ENCODE data around the gene TANK. TPM values are rescaled to one million over a fixed set of nuclear protein-coding genes. Genes with fewer than 3 reads are reported as not detected.

TANK gene
- total RNA-seq, 1 donor from 2014 or later, result 30.1 TPM

DNA sequence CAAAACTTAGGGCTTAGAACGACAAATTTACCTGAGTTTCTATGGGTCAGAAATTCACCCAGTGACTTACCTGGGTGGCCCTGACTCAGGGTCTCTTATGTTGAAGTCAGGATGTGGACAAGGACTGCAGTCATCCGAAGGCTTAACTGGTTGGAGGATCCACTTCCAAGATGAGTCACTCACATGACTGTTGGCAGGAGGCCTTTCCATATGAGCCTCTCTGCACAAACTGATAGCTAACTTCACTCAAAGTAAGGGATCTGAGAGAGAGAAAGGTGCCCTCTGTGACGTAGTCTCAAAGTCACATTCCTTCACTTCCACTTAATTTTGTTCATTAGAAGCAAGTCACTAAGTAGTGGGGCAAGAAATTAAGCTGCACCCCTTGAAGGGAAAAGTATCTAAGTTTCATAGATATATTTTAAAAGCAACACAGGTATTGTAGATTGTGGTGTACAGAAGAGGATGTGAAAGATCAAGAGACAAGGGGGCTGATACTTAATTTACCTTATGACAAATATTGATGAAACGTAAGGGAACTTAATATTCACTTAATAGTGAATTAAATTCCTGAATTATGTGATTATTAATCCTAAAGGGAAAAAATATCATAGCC, 48.4 kb downstream of the TANK start:
- intact Hi-C loops (cut with DNase I), result no loop called here
- DNase-seq (ENCODE audit: low spot score), result no peak

DNA sequence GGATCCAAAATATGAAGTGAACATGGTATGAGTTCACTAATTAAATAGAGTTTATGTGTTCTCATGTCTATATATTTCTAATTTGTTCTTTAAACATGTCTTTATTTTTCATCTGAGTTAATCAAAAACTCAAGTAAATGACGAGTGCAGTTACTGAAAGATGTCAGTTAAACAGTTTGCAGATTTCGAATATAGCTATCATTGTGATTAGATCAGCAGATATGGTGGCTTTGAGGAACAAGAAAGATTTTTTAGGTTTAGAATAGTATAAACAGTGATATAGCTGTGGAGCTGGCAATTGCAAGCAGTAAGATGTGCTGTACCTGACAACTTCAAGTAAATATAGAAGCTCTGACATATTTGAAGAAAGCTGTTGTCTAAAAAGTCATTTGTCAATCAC, 49.7 kb downstream of the TANK start:
- intact Hi-C loops (cut with DNase I), result no loop called here
- no peak for DNase-seq (ENCODE audit: low spot score)

DNA sequence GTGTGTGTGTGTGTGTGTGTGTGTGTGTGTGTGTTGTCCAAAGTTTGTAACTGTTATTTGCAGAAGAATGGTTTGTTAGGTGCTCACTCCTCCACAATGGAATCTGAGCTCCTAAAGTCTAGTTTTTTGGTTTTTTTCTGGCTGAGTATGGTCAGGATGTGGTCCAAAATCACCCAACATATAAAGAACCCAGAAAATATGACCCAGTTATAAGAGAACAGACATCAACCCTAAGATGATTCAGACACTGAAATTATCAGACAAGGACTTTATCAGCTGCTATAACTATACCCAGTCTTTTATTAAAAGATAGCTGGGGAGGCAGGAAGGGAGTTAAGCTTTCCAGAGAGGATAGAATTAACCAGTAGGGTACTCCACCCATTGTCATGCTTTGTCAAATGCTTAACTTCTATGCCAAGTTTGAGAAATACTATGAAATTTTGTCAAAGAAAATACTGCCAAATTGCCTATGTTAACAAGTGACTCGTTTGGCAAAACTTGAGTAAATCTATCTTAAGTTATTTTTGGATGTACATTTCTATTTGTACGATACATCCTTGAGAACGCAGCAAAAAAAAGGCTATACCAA, 57.5 kb downstream of the TANK start:
- no peak for DNase-seq (ENCODE audit: low spot score)
- intact Hi-C loops (cut with DNase I), result no loop called here

DNA sequence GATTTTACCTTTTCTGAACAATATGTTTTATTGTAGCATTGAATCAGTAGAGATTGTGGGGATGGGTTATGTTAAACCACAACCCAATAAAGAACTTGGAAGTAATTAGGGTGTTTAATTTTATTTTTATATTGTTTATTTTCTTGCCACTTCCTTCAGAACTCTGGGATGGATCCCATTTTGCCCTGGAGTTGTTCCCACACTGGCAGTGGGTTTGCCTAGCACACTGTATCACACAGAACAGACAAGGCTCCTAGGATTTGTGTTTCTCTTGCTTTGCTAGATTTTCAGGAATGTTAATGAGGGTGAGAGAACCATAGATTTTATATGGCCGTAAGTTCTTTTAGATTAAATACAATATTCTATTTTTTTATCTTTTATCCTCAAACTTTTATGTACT, 59.0 kb downstream of the TANK start:
- intact Hi-C loops (cut with DNase I), result no loop called here
- no peak for DNase-seq (ENCODE audit: low spot score)

DNA sequence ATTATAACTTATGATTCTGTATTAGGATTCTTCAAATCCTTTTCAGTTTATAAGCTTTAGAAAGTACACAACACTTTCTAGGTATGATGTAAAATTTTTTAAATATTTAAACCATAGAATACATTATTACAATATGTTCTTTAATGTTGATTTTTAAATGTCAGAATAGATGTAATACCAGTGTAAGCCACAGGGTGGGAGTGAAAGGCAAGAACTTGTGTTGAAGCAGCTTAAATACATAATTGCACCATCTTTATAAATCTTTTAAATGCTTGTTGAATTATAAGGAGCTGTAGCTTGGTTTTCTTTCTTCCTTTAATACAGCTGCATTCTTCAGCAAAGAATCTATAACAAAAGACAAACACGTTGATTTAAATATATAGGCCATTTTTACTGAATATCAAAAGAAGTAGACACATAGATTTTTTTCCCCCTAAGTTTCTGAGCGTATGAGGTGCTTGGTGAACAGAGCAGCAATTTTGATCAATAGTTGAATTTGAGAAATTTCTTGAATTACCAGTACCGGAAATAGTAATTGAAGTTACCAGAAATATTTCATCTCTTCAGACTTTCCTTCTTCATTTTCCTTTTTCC, 63.0 kb downstream of the TANK start:
- no peak for DNase-seq (ENCODE audit: low spot score)
- intact Hi-C loops (cut with DNase I), result loop anchor here (2.0 kb wide), 1 partner anchor 50 kb away; no protein-coding TSS in a partner anchor

DNA sequence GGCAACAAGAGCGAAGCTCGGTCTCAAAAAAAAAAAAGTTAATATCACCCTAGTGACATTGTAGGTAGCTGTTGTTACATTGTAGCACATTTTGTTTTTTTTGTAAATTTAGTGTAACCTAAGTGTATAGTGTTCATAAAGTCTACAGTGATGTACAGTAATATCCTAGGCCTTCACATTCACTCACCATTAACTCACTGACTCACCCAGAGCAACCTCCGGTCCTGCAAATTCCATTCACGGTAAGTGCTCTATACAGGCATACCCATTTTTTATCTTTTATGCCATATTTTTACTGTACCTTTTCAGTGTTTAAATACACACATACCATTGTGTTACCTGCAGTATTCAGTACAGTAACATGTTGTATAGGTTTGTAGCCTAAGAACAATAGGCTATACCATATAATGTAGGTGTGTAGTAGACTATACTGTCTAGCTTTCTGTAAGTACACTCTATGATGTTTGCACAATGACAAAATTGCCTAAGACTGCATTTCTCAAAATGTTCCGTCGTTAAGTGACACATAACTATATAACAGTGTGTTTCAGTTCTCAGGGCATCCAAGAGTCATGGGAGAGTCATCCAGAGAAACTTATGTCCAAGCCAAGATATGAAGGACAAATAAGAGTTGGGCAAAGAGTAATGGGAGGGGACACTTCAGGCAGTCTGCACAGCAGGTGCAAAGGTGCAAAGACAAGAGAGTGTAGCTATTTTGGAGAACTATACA, 68.4 kb downstream of the TANK start:
- intact Hi-C loops (cut with DNase I), result no loop called here
- no peak for DNase-seq (ENCODE audit: low spot score)

DNA sequence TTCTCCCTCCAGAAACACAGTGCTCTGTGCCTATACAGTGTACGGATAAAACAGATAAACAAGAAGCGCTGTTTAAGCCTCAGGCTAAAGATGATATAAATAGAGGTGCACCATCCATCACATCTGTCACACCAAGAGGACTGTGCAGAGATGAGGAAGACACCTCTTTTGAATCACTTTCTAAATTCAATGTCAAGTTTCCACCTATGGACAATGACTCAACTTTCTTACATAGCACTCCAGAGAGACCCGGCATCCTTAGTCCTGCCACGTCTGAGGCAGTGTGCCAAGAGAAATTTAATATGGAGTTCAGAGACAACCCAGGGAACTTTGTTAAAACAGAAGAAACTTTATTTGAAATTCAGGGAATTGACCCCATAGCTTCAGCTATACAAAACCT, 70.7 kb downstream of the TANK start:
- DNase-seq (ENCODE audit: low spot score), result no peak
- intact Hi-C loops (cut with DNase I), result no loop called here

DNA sequence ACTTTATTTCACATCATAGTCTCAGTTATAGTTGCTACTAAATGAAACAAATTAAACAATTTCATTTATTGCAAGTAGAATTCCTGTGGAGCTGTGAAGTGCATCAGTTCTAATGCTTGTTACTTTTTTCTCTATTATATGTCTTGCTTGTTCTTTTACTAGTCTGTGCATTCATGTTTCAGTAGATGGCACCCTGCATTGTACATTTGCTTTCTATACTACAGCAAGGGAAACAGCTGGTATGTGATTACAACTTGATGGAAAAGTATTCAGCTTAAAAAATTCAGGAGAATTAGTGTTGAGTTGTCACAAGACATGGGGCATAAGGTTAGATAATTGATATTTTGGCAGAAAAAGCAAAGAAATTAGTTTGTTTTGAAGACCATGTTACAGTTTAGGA, 72.3 kb downstream of the TANK start:
- DNase-seq (ENCODE audit: low spot score), result no peak
- intact Hi-C loops (cut with DNase I), result no loop called here

DNA sequence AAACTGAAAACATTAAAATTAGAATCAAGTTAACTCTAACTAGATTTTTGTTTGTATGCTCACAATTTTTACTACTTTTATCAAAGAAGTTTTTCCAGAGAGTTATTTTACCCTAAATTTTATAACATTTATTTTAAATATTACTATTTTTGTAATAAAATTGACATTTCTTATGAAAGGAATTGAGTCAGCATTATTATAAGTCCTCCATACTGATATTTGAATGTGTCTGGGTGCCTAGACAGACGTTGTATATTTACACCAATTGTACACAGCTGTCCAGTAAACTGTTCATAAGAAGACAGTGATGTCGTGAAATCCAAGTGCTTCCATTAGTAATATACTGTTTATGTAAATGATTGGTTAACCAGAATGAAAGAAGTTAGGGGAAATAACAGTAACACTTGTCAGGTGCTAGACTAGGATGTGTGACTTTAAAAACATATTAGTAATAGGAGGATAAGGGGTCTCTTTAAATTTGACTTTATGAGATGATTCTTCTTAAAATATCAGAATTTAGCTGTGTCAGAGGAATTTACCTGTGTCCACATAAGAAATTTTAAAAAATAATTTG, 73.7 kb downstream of the TANK start:
- intact Hi-C loops (cut with DNase I), result no loop called here
- DNase-seq (ENCODE audit: low spot score), result no peak

DNA sequence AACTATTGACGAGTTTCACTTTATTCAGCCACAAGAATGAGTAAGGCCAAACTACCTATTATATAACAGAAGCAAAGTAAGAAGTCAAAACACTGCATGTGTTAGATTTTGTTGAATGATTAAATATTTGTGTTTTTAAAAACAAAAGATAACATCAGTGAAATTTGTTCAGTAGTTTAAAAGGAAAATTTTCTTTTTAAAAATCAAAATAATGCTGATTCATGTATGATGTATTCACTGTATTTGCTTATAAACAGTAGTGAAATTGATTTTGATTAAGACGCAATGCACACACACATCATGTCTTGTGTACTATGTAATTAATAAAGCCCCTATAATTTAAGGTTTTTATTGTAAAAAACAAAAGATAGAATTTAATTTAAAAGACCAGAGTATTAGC, 74.4 kb downstream of the TANK start:
- no peak for DNase-seq (ENCODE audit: low spot score)
- intact Hi-C loops (cut with DNase I), result no loop called here

DNA sequence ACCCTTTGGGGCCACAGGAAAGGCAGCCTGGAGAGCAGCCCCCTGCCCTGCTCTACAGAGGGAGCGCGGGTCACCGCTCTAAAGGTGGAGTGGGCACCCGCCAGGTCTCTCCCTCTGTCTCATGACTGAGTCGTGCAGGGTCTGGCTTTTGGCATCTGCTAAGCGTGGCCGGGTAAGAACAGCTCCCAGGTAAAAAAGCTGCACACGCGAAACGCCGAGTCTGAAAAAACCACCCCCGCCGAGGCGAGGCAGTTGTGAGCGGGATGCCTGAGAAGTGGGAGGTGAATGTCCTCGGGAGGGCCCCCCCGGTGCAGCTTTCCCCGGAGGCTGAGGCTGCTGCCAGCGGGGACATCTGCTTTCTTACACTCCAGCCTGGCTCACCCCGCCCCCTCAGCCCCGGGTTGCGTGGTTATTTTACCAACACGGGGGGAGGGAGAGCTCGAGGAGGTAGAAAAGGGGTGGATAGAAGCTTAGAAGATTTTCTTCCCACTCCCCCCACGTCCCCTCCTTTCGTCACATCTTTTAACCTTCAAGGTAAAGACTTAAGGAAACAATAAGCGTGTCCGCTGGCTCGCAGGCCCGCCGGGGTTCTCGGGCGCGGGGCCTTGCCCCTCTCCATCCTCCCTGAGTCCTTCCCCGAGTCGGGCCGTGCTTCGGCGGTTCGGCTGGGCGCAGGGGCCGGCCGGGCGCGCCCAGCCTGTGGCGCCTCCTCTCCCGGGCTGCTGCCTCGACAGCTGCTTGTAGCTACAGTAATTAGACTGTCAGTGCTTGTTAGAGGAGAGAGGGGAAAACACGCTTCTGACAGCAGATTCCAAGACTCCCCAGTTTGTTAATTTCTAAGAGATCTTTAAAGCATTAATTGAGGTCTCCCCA, 77.4 kb downstream of the TANK start:
- intact Hi-C loops (cut with DNase I), result no loop called here
- DNase-seq (ENCODE audit: low spot score), result no peak

DNA sequence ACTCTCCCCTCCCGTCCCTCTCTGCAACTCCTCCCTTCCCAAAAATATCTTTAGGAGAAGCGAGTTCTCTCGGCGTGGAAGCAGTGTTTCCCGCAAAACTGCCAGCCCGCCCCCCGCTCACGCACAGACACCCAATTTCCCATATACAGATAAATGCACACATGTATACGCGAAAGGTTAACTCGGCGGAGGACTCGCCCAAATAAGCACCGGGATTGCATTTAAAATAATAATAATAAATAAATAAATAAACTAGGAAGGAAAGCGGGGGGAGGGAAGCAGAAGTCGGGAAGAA, 78.0 kb downstream of the TANK start:
- DNase-seq (ENCODE audit: low spot score), result no peak
- intact Hi-C loops (cut with DNase I), result no loop called here

DNA sequence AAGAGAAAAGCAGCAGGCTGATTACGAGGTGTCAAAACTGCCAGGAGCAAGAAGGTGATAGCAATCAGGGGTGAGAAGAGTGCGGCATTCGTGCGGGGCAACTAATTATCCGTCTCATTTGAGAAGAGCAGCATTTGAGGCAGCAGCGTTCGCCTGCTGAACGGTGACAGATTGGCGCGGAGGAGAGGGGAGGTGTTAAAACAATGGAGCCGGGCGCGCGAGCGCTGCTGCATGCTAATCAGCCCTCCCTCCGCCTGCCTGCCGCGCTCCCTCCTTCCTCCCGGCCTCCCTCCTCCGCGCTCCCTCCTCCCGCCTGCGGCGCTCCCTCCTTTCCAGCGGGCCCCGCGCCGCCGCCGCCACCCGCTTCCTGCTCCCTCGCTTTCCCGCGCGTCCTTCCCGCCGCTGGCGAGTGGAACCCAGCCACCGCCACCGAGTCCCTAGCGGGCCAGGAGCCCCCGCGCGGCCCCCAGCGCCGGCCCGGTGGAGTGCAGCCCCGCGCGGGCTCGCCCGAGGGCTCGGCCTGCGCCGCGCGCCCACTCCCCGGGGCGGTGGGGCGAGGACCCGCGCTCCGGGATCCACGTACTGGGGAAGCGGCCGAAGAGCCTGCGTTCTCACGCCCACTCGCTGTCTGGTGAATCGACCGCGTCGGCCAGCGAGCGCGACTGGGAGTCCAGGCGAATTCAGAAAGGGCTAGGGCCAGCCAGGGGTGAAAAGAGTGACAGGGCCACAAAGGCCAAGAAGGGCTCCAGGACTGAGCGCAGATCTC, 78.5 kb downstream of the TANK start:
- intact Hi-C loops (cut with DNase I), result no loop called here

DNA sequence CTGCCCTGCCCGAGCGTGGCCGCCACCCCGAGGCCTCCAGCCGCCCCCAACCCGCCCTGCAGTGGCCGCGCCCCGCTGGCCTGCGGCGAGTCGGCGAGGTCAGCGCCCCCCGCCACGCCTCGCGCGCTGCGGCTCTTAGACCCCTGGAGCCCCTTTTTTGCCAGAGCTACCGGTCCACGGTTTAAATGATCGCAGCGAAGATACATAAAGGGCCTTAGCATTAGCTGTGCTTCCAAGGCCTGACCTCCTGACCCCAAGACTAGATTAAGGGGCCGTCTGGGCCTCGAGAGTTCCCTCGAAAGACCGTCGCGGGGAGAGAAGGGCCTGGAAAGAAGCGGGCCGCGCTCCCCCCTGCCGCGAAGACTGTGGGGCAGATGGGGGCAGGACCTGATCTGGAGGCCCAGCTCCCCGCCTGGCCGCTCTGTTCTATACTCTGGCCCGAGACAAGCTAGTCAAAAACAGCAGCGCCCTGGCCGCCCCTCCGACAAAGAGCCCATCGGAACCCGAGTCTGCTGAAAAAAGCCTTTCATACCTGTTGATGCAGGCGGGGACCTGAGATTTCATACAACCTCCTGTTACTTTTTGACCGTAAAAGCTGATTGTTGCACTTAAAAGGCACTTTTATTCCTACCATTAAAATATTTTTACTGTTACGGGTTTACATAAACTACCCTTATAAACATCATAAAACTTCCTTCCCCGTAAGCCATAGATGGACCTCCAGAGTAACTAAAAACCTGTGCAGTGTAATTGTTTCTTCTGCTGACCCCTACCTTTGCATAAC, 79.3 kb downstream of the TANK start:
- no peak for DNase-seq (ENCODE audit: low spot score)
- intact Hi-C loops (cut with DNase I), result no loop called here

More for the DNA sequence above, 78.5 kb downstream of the TANK start:
- peak; percentile 80 for DNase-seq (ENCODE audit: low spot score)

DNA sequence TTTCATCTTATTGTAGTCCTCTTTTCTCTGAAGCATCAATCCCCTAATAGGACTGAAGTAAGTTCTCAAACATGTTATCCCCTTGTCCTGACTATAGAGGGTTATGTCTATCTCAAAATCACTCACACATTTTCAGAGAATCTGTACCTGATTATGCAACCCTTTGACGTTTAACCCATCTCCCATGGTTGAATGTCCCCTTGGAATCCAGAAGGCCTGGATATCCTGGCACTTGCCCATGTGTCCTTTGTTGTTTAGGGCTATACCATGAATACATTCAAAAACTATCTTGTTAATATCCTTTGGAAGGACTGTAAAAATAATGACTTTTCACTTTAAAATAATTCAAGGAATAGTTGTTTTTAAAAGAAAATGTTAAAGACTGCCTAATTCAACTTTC, 81.7 kb downstream of the TANK start:
- intact Hi-C loops (cut with DNase I), result no loop called here
- DNase-seq (ENCODE audit: low spot score), result no peak

DNA sequence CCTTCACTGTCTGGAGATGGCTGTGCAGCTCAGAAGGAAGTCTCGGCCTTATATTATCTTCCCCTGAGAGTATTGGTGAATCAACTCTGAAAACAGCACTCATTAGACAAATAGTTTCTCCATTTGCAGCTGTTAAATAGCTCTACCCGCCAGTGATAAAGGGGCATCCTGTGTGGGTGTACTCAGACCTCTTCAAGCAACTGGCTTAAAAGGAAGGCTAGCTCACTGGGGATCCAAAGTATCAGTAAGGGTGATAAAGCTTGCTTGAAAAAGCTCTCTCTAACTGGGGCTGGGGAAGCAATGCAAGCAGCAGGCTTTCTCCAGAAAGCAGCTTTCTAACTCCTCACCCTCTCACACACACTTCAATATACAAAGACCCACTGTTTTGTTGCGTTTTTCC, 83.1 kb downstream of the TANK start:
- DNase-seq (ENCODE audit: low spot score), result no peak
- intact Hi-C loops (cut with DNase I), result no loop called here

DNA sequence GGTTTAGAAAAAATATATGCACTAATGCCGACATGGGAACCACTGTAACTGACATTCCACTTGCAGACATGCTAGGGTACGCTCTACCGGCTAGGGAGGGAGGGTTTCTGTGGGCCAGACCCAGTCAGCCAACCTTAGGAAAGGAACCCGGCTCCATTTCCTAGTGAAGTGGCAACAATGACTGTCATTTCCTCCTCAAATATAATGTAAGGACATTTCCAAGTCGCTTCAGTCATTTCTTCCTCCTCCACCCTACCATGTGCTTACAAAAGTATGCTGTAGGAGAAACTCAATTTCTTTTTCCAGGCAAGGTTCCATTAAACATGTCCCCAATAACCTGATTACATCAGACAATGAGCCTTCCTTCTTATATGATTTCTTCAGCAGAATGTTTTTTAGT, 83.7 kb downstream of the TANK start:
- intact Hi-C loops (cut with DNase I), result no loop called here
- no peak for DNase-seq (ENCODE audit: low spot score)

All from cardiac septum (tissue), 1 donor.